Superior temporal gyrus (tissue), 1 donor: ENCODE data around the gene TRABD2A.
"Not testable (repeated sequence)": the region's sequence is repeated elsewhere in the genome, so short reads cannot be mapped to it uniquely, and the experiment has no call there.

Experiments
- DNase-seq: peaks from one replicate; pipeline ENCODE4 v3.0.0-alpha.2; 2016; ENCODE audit errors: extremely low spot score

TRABD2A gene

DNA sequence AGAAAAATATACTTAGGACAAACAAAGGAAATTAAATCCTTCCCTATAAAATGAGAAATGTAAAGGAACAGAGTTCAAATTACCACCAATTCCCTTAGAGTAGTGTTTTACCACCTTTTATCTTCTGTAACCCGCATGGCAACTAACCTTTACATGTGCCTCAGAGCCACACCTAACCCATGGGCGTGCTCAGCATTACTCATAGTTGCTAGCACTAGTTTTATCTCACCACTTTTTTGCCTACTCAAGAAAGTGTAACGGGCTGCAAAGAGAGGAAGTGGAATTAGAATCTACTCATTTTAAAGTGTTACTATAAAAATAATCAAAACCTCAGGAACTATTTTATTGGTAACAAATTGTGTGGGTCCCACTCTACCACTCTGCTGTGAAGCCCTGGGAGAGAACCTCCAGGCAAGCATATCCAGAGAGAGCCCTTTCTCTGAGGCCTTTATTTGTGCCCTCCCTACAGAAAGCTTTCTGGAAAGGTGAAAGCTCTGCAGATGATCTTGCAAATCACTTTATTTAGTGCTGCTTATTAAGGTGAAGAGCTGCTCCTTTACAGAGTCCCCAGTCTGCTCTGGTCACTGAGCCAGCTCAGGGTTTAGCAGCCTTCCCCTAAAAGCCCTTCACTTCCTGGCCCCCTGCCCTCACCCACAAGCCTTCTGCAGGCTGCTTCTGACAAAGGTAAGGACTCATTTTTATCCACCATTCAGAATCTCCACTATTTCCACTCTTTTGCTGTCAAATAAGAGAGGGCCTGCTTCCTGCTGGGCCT, 98.8 kb downstream of the TRABD2A start:
- no peak for DNase-seq

DNA sequence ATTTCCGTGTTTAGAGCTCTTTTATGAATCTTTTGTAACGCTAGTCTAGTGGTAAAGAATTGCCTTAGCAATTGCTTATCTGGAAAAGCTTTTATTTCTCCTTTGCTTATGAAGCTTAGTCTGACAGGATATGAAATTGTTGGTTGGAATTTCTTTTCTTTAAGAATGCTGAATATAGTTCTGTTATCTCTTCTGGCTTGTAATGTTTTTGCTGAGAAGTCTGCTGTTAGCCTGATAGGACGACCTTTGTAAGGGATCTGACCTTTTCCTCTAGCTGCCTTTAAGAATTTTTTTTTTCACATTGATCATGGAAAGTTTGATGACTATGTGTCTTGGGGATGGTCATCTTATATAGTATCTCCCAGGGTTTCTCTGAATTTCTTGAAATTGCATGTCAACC, 101.1 kb downstream of the TRABD2A start:
- no peak for DNase-seq

- no peak for DNase-seq
Measured at GRCh38 chr2:84778911-84779690, 101.8 kb downstream of the TRABD2A start.

GRCh38 chr2:84776011-84776410, 104.9 kb downstream of the TRABD2A start:
- DNase-seq = no peak

- not testable (repeated sequence) for DNase-seq
Measured at GRCh38 chr2:84773562-84773961, 107.3 kb downstream of the TRABD2A start.
